Upper lobe of left lung (tissue), 4 donors: Measurements from ENCODE around the gene C1orf87.

ENCODE experiments used
- EP300 ChIP-seq, 4 donors: sonication (generic); formaldehyde crosslinking; IDR thresholded peaks; one replicate each; pipeline ENCODE4 v1.5.1; 2017; ENCODE audit warnings: antibody characterized with exemption in 4 of 4, control low read depth in 2 of 4
- TF ChIP-seq, protein P1 (sequence below), 6 experiments: fragments of 450-650 bp in 4 of 6; fragments of 200-600 bp in 2 of 6; sonication (generic) in 2 of 6; IDR thresholded peaks; one replicate each; pipeline ENCODE4 v1.5.1; 2016 to 2019; ENCODE audit warnings: antibody characterized with exemption in 6 of 6

DNA sequence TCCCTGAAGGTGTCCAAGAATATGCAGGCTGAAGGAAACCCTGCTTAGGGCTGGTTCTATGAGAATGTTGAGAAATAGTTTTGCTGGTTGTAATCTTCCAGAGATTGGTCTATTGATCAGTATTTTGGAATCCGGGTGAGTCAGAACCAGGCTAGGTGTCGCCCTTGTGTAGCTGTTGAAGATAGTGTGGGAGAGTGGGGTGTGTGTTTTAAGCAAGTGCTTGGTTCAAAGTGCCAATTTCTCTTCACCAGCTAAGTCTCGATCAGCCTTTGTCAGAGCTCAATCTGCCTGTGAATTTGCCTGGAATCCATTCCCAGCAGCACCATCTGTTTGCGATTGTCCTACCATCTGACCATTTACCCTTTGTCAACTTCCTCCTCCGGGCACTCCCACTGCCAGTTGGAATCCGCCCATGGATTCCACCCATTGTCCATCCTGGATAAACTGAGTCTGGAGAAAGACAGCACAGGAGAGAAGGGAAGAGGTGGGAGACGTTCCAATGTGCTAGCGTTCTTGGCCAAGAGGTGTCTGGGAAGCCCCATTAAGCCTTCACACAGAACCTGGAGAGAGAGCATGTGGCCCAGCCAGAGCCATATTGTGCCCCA lies 87.6 kb downstream of the C1orf87 start:
- TF ChIP-seq, protein P1, sequence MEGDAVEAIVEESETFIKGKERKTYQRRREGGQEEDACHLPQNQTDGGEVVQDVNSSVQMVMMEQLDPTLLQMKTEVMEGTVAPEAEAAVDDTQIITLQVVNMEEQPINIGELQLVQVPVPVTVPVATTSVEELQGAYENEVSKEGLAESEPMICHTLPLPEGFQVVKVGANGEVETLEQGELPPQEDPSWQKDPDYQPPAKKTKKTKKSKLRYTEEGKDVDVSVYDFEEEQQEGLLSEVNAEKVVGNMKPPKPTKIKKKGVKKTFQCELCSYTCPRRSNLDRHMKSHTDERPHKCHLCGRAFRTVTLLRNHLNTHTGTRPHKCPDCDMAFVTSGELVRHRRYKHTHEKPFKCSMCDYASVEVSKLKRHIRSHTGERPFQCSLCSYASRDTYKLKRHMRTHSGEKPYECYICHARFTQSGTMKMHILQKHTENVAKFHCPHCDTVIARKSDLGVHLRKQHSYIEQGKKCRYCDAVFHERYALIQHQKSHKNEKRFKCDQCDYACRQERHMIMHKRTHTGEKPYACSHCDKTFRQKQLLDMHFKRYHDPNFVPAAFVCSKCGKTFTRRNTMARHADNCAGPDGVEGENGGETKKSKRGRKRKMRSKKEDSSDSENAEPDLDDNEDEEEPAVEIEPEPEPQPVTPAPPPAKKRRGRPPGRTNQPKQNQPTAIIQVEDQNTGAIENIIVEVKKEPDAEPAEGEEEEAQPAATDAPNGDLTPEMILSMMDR (IDR thresholded peaks at IDR 0.05), result no peak
- no peak for TF ChIP-seq EP300 (IDR thresholded peaks at IDR 0.05)
